HepG2 (cell line): ENCODE measurements around the gene RCBTB1. TPM values are rescaled to one million over a fixed set of nuclear protein-coding genes. Genes with fewer than 3 reads are reported as not detected.

Experiments
- ARNTL ChIP-seq: sonication (generic); formaldehyde crosslinking; IDR thresholded peaks from 2 replicates; pipeline ENCODE4 v1.4.0; 2020; ENCODE audit warnings: mild to moderate bottlenecking, missing genetic modification reagents
- BHLHE40 ChIP-seq: IDR thresholded peaks from 2 replicates; pipeline ENCODE4 v1.6.1; 2011; ENCODE audit warnings: low read length, improper control_type of control experiment
- ETV6 ChIP-seq: sonication (generic); formaldehyde crosslinking; conservative IDR thresholded peaks from 2 replicates; pipeline ENCODE4 v1.4.0; 2020; ENCODE audit warnings: missing genetic modification reagents
- FOXJ3 ChIP-seq: sonication (generic); formaldehyde crosslinking; IDR thresholded peaks from 2 replicates; pipeline ENCODE4 v1.4.0; 2020; ENCODE audit warnings: missing genetic modification reagents, mild to moderate bottlenecking, borderline replicate concordance
- GZF1 ChIP-seq: sonication (generic); formaldehyde crosslinking; IDR thresholded peaks from 2 replicates; pipeline ENCODE4 v1.5.1; 2020; ENCODE audit warnings: mild to moderate bottlenecking, missing genetic modification reagents
- KDM2A ChIP-seq: sonication (generic); formaldehyde crosslinking; IDR thresholded peaks from 2 replicates; pipeline ENCODE4 v1.4.0; 2020; ENCODE audit warnings: low read depth, missing genetic modification reagents, borderline replicate concordance
- PAF1 ChIP-seq: IDR thresholded peaks from 2 replicates; pipeline ENCODE4 v1.6.1; 2016; ENCODE audit warnings: missing genetic modification reagents, missing compliant biosample characterization
- POGZ ChIP-seq: sonication (generic); formaldehyde crosslinking; IDR thresholded peaks from 2 replicates; pipeline ENCODE4 v1.4.0; 2020; ENCODE audit warnings: mild to moderate bottlenecking, missing genetic modification reagents
- PRPF4 ChIP-seq: fragments of 200-400 bp; formaldehyde crosslinking; IDR thresholded peaks from 2 replicates; pipeline ENCODE4 v1.6.1; 2016; ENCODE audit warnings: low read length, low read depth; ENCODE audit not compliant: poor library complexity, severe bottlenecking
- SKI ChIP-seq: fragments of 450-650 bp; IDR thresholded peaks from one replicate; pipeline ENCODE4 v1.6.1; 2018; ENCODE audit warnings: mild to moderate bottlenecking; ENCODE audit not compliant: partially characterized antibody
- SMAD9 ChIP-seq: sonication (generic); formaldehyde crosslinking; IDR thresholded peaks from 2 replicates; pipeline ENCODE4 v1.5.1; 2020; ENCODE audit warnings: mild to moderate bottlenecking, missing genetic modification reagents
- TBX3 ChIP-seq: fragments of 450-650 bp; IDR thresholded peaks from 2 replicates; pipeline ENCODE4 v1.6.1; 2017; ENCODE audit warnings: antibody characterized with exemption, mild to moderate bottlenecking, inconsistent platforms, borderline replicate concordance
- ZBTB20 ChIP-seq: sonication (generic); formaldehyde crosslinking; IDR thresholded peaks from 2 replicates; pipeline ENCODE4 v1.8.1; 2023; ENCODE audit warnings: missing genetic modification reagents, low read depth, mild to moderate bottlenecking, borderline replicate concordance
- ZBTB7A ChIP-seq: sonication (generic); formaldehyde crosslinking; IDR thresholded peaks from 2 replicates; pipeline ENCODE4 v1.8.0; 2022; ENCODE audit warnings: mild to moderate bottlenecking, missing genetic modification reagents
- ZBTB8A ChIP-seq: sonication (generic); formaldehyde crosslinking; IDR thresholded peaks from 2 replicates; pipeline ENCODE4 v1.4.0; 2020; ENCODE audit warnings: mild to moderate bottlenecking, low read depth, missing genetic modification reagents, borderline replicate concordance
- ZC3H4 ChIP-seq: sonication (generic); formaldehyde crosslinking; IDR thresholded peaks from 2 replicates; pipeline ENCODE4 v1.4.0; 2020; ENCODE audit warnings: missing genetic modification reagents, borderline replicate concordance
- ZNF20 ChIP-seq: sonication (generic); formaldehyde crosslinking; IDR thresholded peaks from 2 replicates; pipeline ENCODE4 v1.4.0; 2020; ENCODE audit warnings: mild to moderate bottlenecking, moderate library complexity, missing genetic modification reagents
- ZNF24 ChIP-seq: fragments of 450-650 bp; IDR thresholded peaks from 2 replicates; pipeline ENCODE4 v1.6.1; 2017; ENCODE audit warnings: antibody characterized with exemption, mild to moderate bottlenecking
- ZNF335 ChIP-seq: sonication (generic); formaldehyde crosslinking; IDR thresholded peaks from 2 replicates; pipeline ENCODE4 v1.4.0; 2020; ENCODE audit warnings: missing genetic modification reagents
- ZNF558 ChIP-seq: sonication (generic); formaldehyde crosslinking; IDR thresholded peaks from 2 replicates; pipeline ENCODE4 v1.9.0; 2022; ENCODE audit warnings: mild to moderate bottlenecking, missing genetic modification reagents, borderline replicate concordance
- ZNF574 ChIP-seq: sonication (generic); formaldehyde crosslinking; IDR thresholded peaks from 2 replicates; pipeline ENCODE4 v1.4.0; 2020; ENCODE audit warnings: missing genetic modification reagents
- ZNF749 ChIP-seq: sonication (generic); formaldehyde crosslinking; IDR thresholded peaks from 2 replicates; pipeline ENCODE4 v1.8.0; 2022; ENCODE audit warnings: mild to moderate bottlenecking, missing genetic modification reagents, moderate library complexity, borderline replicate concordance
- ZNF792 ChIP-seq: IDR thresholded peaks from 2 replicates; pipeline ENCODE4 v1.6.1; 2016
- polyA plus RNA-seq, 8 experiments: library from polyadenylated mRNA; depleted of rRNA in 3 of 8; stranded (reverse) in 7 of 8; unstranded in 1 of 8; fragments of >200 nt; fragmentation: Illumina TruSeq in 4 of 8; extraction: Trizol in 4 of 8; gene quantifications; 2 replicates each; pipeline versions ENCODE4 v1.2.1 to v1.2.3, GENCODE V29; 2011 to 2016; ENCODE audit warnings: low read depth in 4 of 8, missing spikeins in 1 of 8, mixed read lengths in 1 of 8; ENCODE audit not compliant: insufficient read depth in 1 of 8
- total RNA-seq, 5 experiments: library from RNA; depleted of rRNA; stranded (reverse); fragments of >200 nt; fragmentation: Illumina TruSeq; extraction: Trizol; gene quantifications; 2 replicates each; pipeline ENCODE4 v1.2.3, GENCODE V29; 2016; ENCODE audit warnings: low read depth in 1 of 5
- TF ChIP-seq, protein P1 (sequence below): IDR thresholded peaks from 2 replicates; pipeline ENCODE4 v1.6.1; 2016; ENCODE audit warnings: missing genetic modification reagents, missing compliant biosample characterization
- TF ChIP-seq, protein P2 (sequence below): sonication (generic); formaldehyde crosslinking; IDR thresholded peaks from 2 replicates; pipeline ENCODE4 v1.4.0; 2020; ENCODE audit warnings: missing genetic modification reagents

Gene RCBTB1
- total and polyA plus RNA-seq, 2 of the 13 experiments (the other 11 are each of a cell fraction or from before 2014, with no cell fraction given) = 13.4 to 21.6 TPM

DNA sequence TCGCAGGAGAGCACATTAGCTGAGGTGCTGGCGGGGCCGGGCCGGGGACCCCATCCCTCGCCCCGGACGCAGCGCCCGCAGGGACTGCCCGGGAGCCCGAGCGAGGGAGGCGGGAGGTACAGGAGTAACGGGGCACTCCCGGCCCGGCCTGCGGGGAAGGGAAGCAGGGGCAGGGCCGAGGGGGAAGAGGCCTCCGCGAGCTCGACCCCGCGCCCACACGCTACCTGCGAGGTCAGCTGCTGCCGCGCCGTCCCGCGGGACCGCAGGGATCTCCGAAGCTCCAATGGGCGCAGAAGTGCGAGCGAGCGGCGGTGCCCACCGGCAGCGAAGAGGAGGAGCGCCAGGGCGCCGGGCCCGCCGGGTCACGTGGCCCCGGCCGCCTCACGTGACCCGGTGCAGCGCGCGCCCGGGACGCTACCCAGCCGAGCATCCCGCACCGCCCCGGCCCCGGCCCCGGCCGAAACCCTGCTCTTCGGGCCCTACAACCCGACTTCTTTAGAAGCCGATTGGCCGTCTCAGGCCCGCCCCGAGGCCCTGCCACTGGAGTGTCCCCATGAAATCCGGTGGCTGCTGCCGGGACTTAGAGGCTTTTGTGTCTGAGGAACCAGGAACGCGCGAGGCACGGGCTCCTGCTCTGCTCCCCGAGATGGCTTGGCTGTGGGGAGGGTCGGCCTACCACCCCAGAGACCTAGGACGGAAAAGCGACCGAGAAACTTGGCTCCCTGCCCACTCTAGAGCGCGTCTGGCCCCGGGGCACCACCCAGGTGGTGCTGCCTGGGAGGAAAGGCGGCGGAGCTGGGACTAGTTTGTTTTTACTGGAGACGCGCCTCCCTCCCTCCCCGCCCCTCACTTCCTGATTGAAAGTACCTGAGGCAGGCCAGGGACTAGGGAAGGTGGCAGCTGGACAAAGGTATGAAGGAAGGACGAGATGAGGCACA is at the start of gene RCBTB1 (continued):
- TF ChIP-seq ZNF335 (CRISPR knock-in tag) (no peak), ETV6 (no peak), KDM2A (CRISPR knock-in tag) (peak; percentile 55; the same call in 1 of the 2 replicates), ZBTB7A (peak; percentile 59), TBX3 (no peak), SKI (no peak), ARNTL (CRISPR knock-in tag) (peak; percentile 65; the same call in 1 of the 2 replicates), SMAD9 (CRISPR knock-in tag) (no peak), ZNF792 (no peak), ZC3H4 (CRISPR knock-in tag) (no peak), BHLHE40 (peak; percentile 93), ZNF574 (CRISPR knock-in tag) (peak; percentile 76; the same call in 1 of the 2 replicates), ZNF20 (no peak), ZBTB20 (CRISPR knock-in tag) (no peak), ZBTB8A (CRISPR knock-in tag) (no peak), ZNF558 (CRISPR knock-in tag) (no peak), POGZ (peak; percentile 52; the same call in 1 of the 2 replicates), PAF1 (no peak), ZNF24 (no peak), GZF1 (CRISPR knock-in tag) (no peak), PRPF4 (no peak), FOXJ3 (CRISPR knock-in tag) (no peak), ZNF749 (no peak)
- TF ChIP-seq, protein P1, sequence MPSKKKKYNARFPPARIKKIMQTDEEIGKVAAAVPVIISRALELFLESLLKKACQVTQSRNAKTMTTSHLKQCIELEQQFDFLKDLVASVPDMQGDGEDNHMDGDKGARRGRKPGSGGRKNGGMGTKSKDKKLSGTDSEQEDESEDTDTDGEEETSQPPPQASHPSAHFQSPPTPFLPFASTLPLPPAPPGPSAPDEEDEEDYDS (CRISPR knock-in tag) = no peak
- TF ChIP-seq, protein P2, sequence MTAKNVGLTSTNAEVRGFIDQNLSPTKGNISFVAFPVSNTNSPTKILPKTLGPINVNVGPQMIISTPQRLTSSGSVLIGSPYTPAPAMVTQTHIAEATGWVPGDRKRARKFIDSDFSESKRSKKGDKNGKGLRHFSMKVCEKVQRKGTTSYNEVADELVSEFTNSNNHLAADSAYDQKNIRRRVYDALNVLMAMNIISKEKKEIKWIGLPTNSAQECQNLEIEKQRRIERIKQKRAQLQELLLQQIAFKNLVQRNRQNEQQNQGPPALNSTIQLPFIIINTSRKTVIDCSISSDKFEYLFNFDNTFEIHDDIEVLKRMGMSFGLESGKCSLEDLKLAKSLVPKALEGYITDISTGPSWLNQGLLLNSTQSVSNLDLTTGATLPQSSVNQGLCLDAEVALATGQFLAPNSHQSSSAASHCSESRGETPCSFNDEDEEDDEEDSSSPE (CRISPR knock-in tag) = peak; percentile 69
